ENCODE data around the gene DRC3. TPM values are rescaled to one million over a fixed set of nuclear protein-coding genes. Genes with fewer than 3 reads are reported as not detected.

DRC3 gene
- total and polyA plus RNA-seq, 5 donors from 2014 or later: not detected

- Mint-ChIP-seq H3K4me1 (peaks cover 13 to 54% (median 24%) of the 10 kb centered on the region in 4 donors), H3K4me3 (no peak overlapping the region), H3K9me3 (no peaks in the 10 kb centered on the region), H3K27me3 (no peaks in the 10 kb centered on the region), H3K27ac (peak overlapping the region in 1 of 3 donors; percentile 31), H3K36me3 (no peaks in the 10 kb centered on the region)
- Histone ChIP-seq H3K36me3 (ENCODE audit: control insufficient read depth, insufficient read depth, low read length) (peaks cover 5% of the 10 kb centered on the region), H3K4me1 (ENCODE audit: control insufficient read depth, insufficient read depth, low read length, poor library complexity, severe bottlenecking) (peaks cover under 1% of the 10 kb centered on the region), H3K27ac (ENCODE audit: insufficient read depth, low read length, poor library complexity, severe bottlenecking) (no peak overlapping the region), H3K4me3 (ENCODE audit: low read depth, low read length) (no peak overlapping the region), H3K9me3 (ENCODE audit: control insufficient read depth in 2 of 2, low read length in 2 of 2) (no peaks in the 10 kb centered on the region), H3K27me3 (ENCODE audit: control insufficient read depth, insufficient read depth, low read length) (no peaks in the 10 kb centered on the region)
- no peak for ATAC-seq (ENCODE audit: low read depth in 2 of 2)
- no peak for DNase-seq
These were observed 42.8 kb upstream of the DRC3 start for GRCh38 chr17:17929655-17930380.

DNA sequence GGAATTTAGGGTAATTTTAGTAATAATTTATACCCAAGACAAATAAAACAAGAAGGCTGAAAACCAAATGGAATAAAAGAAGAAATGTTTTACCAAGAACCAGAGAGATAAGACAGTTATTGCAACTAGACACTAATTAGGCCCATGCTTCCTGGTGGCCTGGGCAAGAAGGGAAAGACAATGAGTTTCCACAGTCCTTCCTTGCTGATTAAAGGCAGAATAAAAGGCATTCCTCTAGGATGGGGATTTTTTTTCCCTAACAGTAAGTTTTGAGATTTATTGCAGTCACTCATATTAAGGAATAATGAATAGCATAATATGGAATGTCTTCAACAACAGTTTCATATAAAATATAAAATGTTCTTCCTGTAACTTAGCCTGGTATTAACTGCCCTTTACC lies 42.0 kb upstream of the DRC3 start:
- Histone ChIP-seq H3K36me3 (ENCODE audit: control insufficient read depth, insufficient read depth, low read length) (peaks cover 5% of the 10 kb centered on the region), H3K27me3 (ENCODE audit: control insufficient read depth, insufficient read depth, low read length) (no peaks in the 10 kb centered on the region), H3K4me1 (ENCODE audit: control insufficient read depth, insufficient read depth, low read length, poor library complexity, severe bottlenecking) (peaks cover 10% of the 10 kb centered on the region), H3K27ac (ENCODE audit: insufficient read depth, low read length, poor library complexity, severe bottlenecking) (no peak overlapping the region), H3K4me3 (ENCODE audit: low read depth, low read length) (no peak overlapping the region), H3K9me3 (ENCODE audit: control insufficient read depth in 2 of 2, low read length in 2 of 2) (no peaks in the 10 kb centered on the region)
- Mint-ChIP-seq H3K4me3 (no peak overlapping the region), H3K27me3 (no peaks in the 10 kb centered on the region), H3K27ac (no peak overlapping the region), H3K9me3 (no peaks in the 10 kb centered on the region), H3K4me1 (peaks cover 20 to 56% (median 32%) of the 10 kb centered on the region in 4 donors), H3K36me3 (no peaks in the 10 kb centered on the region)
- DNase-seq (no peak), ATAC-seq (ENCODE audit: low read depth in 2 of 2) (no peak)

DNA sequence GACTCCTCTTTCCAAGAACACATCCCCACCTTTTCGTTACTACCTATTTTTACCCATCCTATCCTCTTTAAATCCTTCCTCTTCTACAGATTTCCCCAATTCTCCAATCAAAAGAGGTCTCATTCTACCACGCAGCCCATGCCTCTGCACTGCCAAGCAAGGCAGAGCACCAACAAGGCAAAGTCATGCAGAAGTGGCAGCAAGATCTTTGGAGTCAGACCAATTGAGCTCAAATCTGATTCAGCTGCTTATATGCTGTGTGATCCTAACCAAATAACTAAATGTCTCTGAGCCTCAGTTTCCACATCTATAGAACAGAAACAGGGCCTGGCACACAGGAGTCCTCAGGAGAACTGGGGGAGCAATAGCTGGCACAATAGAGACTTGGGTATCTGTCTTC lies 41.5 kb upstream of the DRC3 start:
- Mint-ChIP-seq H3K27ac (no peak overlapping the region), H3K27me3 (no peaks in the 10 kb centered on the region), H3K4me1 (peaks cover 19 to 60% (median 36%) of the 10 kb centered on the region in 4 donors), H3K36me3 (no peaks in the 10 kb centered on the region), H3K4me3 (no peak overlapping the region), H3K9me3 (no peaks in the 10 kb centered on the region)
- H3K27me3 ChIP-seq (ENCODE audit: control insufficient read depth, insufficient read depth, low read length): no peaks in the 10 kb centered on the region
- H3K9me3 ChIP-seq (ENCODE audit: control insufficient read depth in 2 of 2, low read length in 2 of 2): no peaks in the 10 kb centered on the region
- ATAC-seq (ENCODE audit: low read depth in 2 of 2) (no peak), DNase-seq (no peak)
- H3K4me1 ChIP-seq (ENCODE audit: control insufficient read depth, insufficient read depth, low read length, poor library complexity, severe bottlenecking): peaks cover 14% of the 10 kb centered on the region
- no peak overlapping the region for H3K4me3 ChIP-seq (ENCODE audit: low read depth, low read length)
- H3K27ac ChIP-seq (ENCODE audit: insufficient read depth, low read length, poor library complexity, severe bottlenecking): no peak overlapping the region
- peaks cover 5% of the 10 kb centered on the region for H3K36me3 ChIP-seq (ENCODE audit: control insufficient read depth, insufficient read depth, low read length)

DNA sequence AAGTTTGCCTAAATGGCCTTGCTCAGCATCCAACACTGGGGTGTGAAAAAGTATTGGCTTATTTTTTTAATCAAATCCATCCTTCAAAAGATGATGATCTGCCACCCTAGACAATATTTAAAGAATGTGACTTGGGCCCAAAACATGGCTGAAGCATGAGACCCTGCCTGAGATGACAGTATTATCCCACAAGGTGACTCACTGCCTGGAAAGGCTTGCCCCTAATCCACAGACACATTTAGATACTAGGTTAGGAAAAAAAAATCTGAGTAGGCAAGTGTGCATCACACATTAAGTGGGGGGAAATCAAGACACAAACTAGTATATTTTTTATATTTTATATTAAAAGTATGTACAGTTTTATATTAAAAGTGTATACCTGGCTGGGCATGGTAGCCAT lies 38.9 kb upstream of the DRC3 start:
- no peak for DNase-seq
- Histone ChIP-seq H3K4me1 (ENCODE audit: control insufficient read depth, insufficient read depth, low read length, poor library complexity, severe bottlenecking) (peaks cover 16% of the 10 kb centered on the region), H3K36me3 (ENCODE audit: control insufficient read depth, insufficient read depth, low read length) (no peaks in the 10 kb centered on the region), H3K9me3 (ENCODE audit: control insufficient read depth in 2 of 2, low read length in 2 of 2) (no peaks in the 10 kb centered on the region), H3K27ac (ENCODE audit: insufficient read depth, low read length, poor library complexity, severe bottlenecking) (no peak overlapping the region), H3K27me3 (ENCODE audit: control insufficient read depth, insufficient read depth, low read length) (no peaks in the 10 kb centered on the region), H3K4me3 (ENCODE audit: low read depth, low read length) (no peak overlapping the region)
- Mint-ChIP-seq H3K4me1 (peaks cover 20 to 67% (median 47%) of the 10 kb centered on the region in 4 donors), H3K27ac (peak overlapping the region in 1 of 3 donors; percentile 71), H3K36me3 (no peaks in the 10 kb centered on the region), H3K27me3 (no peaks in the 10 kb centered on the region), H3K4me3 (no peak overlapping the region), H3K9me3 (no peaks in the 10 kb centered on the region)
- no peak for ATAC-seq (ENCODE audit: low read depth in 2 of 2)

- Histone ChIP-seq H3K4me1 (ENCODE audit: control insufficient read depth, insufficient read depth, low read length, poor library complexity, severe bottlenecking) (peaks cover 16% of the 10 kb centered on the region), H3K27ac (ENCODE audit: insufficient read depth, low read length, poor library complexity, severe bottlenecking) (no peak overlapping the region), H3K36me3 (ENCODE audit: control insufficient read depth, insufficient read depth, low read length) (no peaks in the 10 kb centered on the region), H3K27me3 (ENCODE audit: control insufficient read depth, insufficient read depth, low read length) (no peaks in the 10 kb centered on the region), H3K9me3 (ENCODE audit: control insufficient read depth in 2 of 2, low read length in 2 of 2) (no peaks in the 10 kb centered on the region), H3K4me3 (ENCODE audit: low read depth, low read length) (no peak overlapping the region)
- no peak overlapping the region for H3K4me3 Mint-ChIP-seq
- no peak for DNase-seq
- H3K4me1 Mint-ChIP-seq: peaks cover 22 to 71% (median 48%) of the 10 kb centered on the region in 4 donors
- peak overlapping the region in 1 of 3 donors; percentile 70 for H3K27ac Mint-ChIP-seq
- H3K27me3 Mint-ChIP-seq: no peaks in the 10 kb centered on the region
- H3K36me3 Mint-ChIP-seq: no peaks in the 10 kb centered on the region
- ATAC-seq (ENCODE audit: low read depth in 2 of 2): no peak
- no peaks in the 10 kb centered on the region for H3K9me3 Mint-ChIP-seq
These were observed 38.4 kb upstream of the DRC3 start for GRCh38 chr17:17934214-17934613.

- Histone ChIP-seq H3K36me3 (ENCODE audit: control insufficient read depth, insufficient read depth, low read length) (no peaks in the 10 kb centered on the region), H3K27ac (ENCODE audit: insufficient read depth, low read length, poor library complexity, severe bottlenecking) (no peak overlapping the region), H3K27me3 (ENCODE audit: control insufficient read depth, insufficient read depth, low read length) (no peaks in the 10 kb centered on the region), H3K4me3 (ENCODE audit: low read depth, low read length) (no peak overlapping the region), H3K4me1 (ENCODE audit: control insufficient read depth, insufficient read depth, low read length, poor library complexity, severe bottlenecking) (peaks cover 16% of the 10 kb centered on the region), H3K9me3 (ENCODE audit: control insufficient read depth in 2 of 2, low read length in 2 of 2) (no peaks in the 10 kb centered on the region)
- Mint-ChIP-seq H3K27ac (peak overlapping the region in 2 of 3 donors; percentile 25 to 34), H3K4me1 (peaks cover 26 to 70% (median 48%) of the 10 kb centered on the region in 4 donors), H3K4me3 (peak overlapping the region in 1 of 4 donors; percentile 13), H3K36me3 (no peaks in the 10 kb centered on the region), H3K9me3 (no peaks in the 10 kb centered on the region), H3K27me3 (no peaks in the 10 kb centered on the region)
- DNase-seq (no peak), ATAC-seq (ENCODE audit: low read depth in 2 of 2) (no peak)
These were observed 37.9 kb upstream of the DRC3 start for GRCh38 chr17:17934806-17935205.

DNA sequence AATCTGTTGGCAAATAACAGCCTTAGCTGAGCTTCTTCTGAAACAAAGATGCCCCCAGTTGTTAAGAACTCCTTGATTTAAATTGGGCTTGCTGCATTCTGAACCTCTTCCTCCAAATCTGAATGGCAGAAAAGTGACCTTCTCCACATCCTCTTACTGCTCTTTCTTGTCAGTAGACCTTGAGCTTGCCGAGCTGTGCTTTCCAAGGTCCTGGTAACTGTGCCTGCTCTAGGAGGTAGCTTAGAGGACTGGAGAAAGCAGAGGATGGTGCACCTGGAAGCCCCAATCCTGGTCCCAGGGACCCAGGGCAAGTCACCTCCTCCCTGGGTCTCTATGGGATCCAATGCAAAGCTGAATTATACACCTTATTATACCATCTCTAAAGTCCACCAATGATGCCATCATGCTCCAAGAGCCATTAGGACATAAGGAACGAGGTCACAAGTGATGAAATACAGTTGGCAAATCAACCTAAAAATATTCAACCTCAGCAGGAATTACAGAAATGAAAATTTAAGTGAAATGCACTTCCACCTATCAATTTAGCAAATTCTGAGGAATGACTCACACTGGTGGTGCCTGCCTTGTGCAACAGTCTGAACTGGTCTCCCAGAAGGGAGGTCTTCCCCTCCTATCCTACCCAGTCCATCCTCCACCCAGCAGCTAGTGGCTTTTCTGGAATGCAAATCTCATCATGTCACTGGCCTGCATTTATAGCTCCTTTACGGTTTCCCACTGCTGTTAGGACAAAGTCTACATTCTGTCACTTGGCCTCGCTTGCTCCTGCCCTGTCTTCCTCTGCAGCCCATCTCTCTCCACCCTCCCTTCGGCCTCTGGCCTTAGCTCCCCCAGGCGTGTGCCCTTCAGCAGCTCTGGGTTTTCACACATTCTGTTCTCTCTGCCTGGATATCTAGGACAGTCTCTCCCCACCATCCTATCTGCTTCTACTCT lies 37.1 kb upstream of the DRC3 start:
- Histone ChIP-seq H3K9me3 (ENCODE audit: control insufficient read depth in 2 of 2, low read length in 2 of 2) (no peaks in the 10 kb centered on the region), H3K4me1 (ENCODE audit: control insufficient read depth, insufficient read depth, low read length, poor library complexity, severe bottlenecking) (peaks cover 16% of the 10 kb centered on the region), H3K4me3 (ENCODE audit: low read depth, low read length) (no peak overlapping the region), H3K27me3 (ENCODE audit: control insufficient read depth, insufficient read depth, low read length) (no peaks in the 10 kb centered on the region), H3K27ac (ENCODE audit: insufficient read depth, low read length, poor library complexity, severe bottlenecking) (no peak overlapping the region), H3K36me3 (ENCODE audit: control insufficient read depth, insufficient read depth, low read length) (no peaks in the 10 kb centered on the region)
- no peaks in the 10 kb centered on the region for H3K9me3 Mint-ChIP-seq
- H3K4me3 Mint-ChIP-seq: peak overlapping the region in 1 of 4 donors; percentile 38
- H3K36me3 Mint-ChIP-seq: no peaks in the 10 kb centered on the region
- DNase-seq (peak in 1 of 3 donors; percentile 10), ATAC-seq (ENCODE audit: low read depth in 2 of 2) (no peak)
- H3K27me3 Mint-ChIP-seq: no peaks in the 10 kb centered on the region
- peak overlapping the region in 1 of 3 donors; percentile 34 for H3K27ac Mint-ChIP-seq
- H3K4me1 Mint-ChIP-seq: peaks cover 26 to 72% (median 49%) of the 10 kb centered on the region in 4 donors

Data from CD4-positive, CD25-positive, alpha-beta regulatory T cell (primary cell).